ENCODE results near the gene VSX2. TPM values are rescaled to one million over a fixed set of nuclear protein-coding genes. Genes with fewer than 3 reads are reported as not detected.
A peak's percentile ranks its signal among the peaks of the same experiment; 100 is the strongest.

Gene VSX2
- total RNA-seq, 6 experiments from 2014 or later = not detected

- TF ChIP-seq CTCF (IDR thresholded peaks at IDR 0.05) = no peak
- Mint-ChIP-seq H3K27me3 (ENCODE audit: insufficient read depth) (peaks cover 21% of the 10 kb centered on the region), H3K36me3 (ENCODE audit: low read depth) (no peaks in the 10 kb centered on the region), H3K4me1 (ENCODE audit: low read depth) (peaks cover 30% of the 10 kb centered on the region), H3K4me3 (no peak overlapping the region), H3K9me3 (no peaks in the 10 kb centered on the region), H3K27ac (no peak overlapping the region)
- no peak for DNase-seq
Measured at GRCh38 chr14:74271365-74271764, 32.1 kb downstream of the VSX2 start.

- H3K27me3 Mint-ChIP-seq (ENCODE audit: insufficient read depth) = peaks cover 21% of the 10 kb centered on the region
- H3K36me3 Mint-ChIP-seq (ENCODE audit: low read depth) = peaks cover 11% of the 10 kb centered on the region
- no peak overlapping the region for H3K4me3 Mint-ChIP-seq
- DNase-seq = peak; percentile 67
- H3K27ac Mint-ChIP-seq = no peak overlapping the region
- H3K4me1 Mint-ChIP-seq (ENCODE audit: low read depth) = peaks cover 17% of the 10 kb centered on the region
- no peak for TF ChIP-seq CTCF (IDR thresholded peaks at IDR 0.05)
- H3K9me3 Mint-ChIP-seq = peaks cover 7% of the 10 kb centered on the region
Measured at GRCh38 chr14:74275241-74275841, 36.1 kb downstream of the VSX2 start.

- H3K9me3 Mint-ChIP-seq = peaks cover 11% of the 10 kb centered on the region
- DNase-seq = no peak
- no peak overlapping the region for H3K4me3 Mint-ChIP-seq
- peaks cover 10% of the 10 kb centered on the region for H3K4me1 Mint-ChIP-seq (ENCODE audit: low read depth)
- TF ChIP-seq CTCF (IDR thresholded peaks at IDR 0.05) = no peak
- H3K36me3 Mint-ChIP-seq (ENCODE audit: low read depth) = peaks cover 15% of the 10 kb centered on the region
- H3K27me3 Mint-ChIP-seq (ENCODE audit: insufficient read depth) = peaks cover 15% of the 10 kb centered on the region
- H3K27ac Mint-ChIP-seq = no peak overlapping the region
Measured at GRCh38 chr14:74278080-74278479, 38.8 kb downstream of the VSX2 start.

- Mint-ChIP-seq H3K9me3 (peaks cover 11% of the 10 kb centered on the region), H3K4me3 (no peak overlapping the region), H3K27me3 (ENCODE audit: insufficient read depth) (peaks cover 10% of the 10 kb centered on the region), H3K4me1 (ENCODE audit: low read depth) (no peaks in the 10 kb centered on the region), H3K36me3 (ENCODE audit: low read depth) (peaks cover 24% of the 10 kb centered on the region), H3K27ac (no peak overlapping the region)
- TF ChIP-seq CTCF (IDR thresholded peaks at IDR 0.05) = no peak
- DNase-seq = no peak
Measured at GRCh38 chr14:74281069-74281468, 41.8 kb downstream of the VSX2 start.

- Mint-ChIP-seq H3K4me3 (no peak overlapping the region), H3K27me3 (ENCODE audit: insufficient read depth) (no peaks in the 10 kb centered on the region), H3K9me3 (no peaks in the 10 kb centered on the region), H3K4me1 (ENCODE audit: low read depth) (no peaks in the 10 kb centered on the region), H3K27ac (no peak overlapping the region), H3K36me3 (ENCODE audit: low read depth) (peaks cover 24% of the 10 kb centered on the region)
- no peak for DNase-seq
- TF ChIP-seq CTCF (IDR thresholded peaks at IDR 0.05) = no peak
Measured at GRCh38 chr14:74286736-74287135, 47.5 kb downstream of the VSX2 start.

GRCh38 chr14:74289801-74290200, 50.6 kb downstream of the VSX2 start:
- no peak overlapping the region for H3K27ac Mint-ChIP-seq
- H3K4me1 Mint-ChIP-seq (ENCODE audit: low read depth) = no peaks in the 10 kb centered on the region
- no peak for TF ChIP-seq CTCF (IDR thresholded peaks at IDR 0.05)
- H3K4me3 Mint-ChIP-seq = no peak overlapping the region
- no peak for DNase-seq
- no peaks in the 10 kb centered on the region for H3K27me3 Mint-ChIP-seq (ENCODE audit: insufficient read depth)
- H3K9me3 Mint-ChIP-seq = no peaks in the 10 kb centered on the region
- peaks cover 12% of the 10 kb centered on the region for H3K36me3 Mint-ChIP-seq (ENCODE audit: low read depth)

Measured in HFFc6 (cell line).